HepG2 (cell line): ENCODE measurements around the gene ERBB4. TPM values are rescaled to one million over a fixed set of nuclear protein-coding genes. Genes with fewer than 3 reads are reported as not detected.

ENCODE experiments used
- ATAC-seq: fragments of 200-7000 bp; cut with Tn5 transposase; 3 replicates; pipeline ENCODE4 v1.9.1; 2020; ENCODE audit warnings: mild to moderate bottlenecking, moderate library complexity
- BruUV-seq: library from RNA; stranded (reverse); fragments of 400-500 nt; replicated peaks from 2 replicates; lab custom pipeline; 2021; lab: Mats Ljungman, UMichigan
- CTCF ChIA-PET: fragments of 300-600 bp; formaldehyde crosslinking; extraction: SDS; loops from one replicate; lab custom pipeline; 2021; ENCODE audit warnings: low total read pairs, inconsistent platforms, low intra/inter-chr PET ratio; lab: Yijun Ruan, JAX
- POLR2A ChIA-PET: fragments of 350-600 bp; sonication (Branson Sonifier 250); formaldehyde crosslinking; loops from one replicate; lab custom pipeline; 2020; ENCODE audit warnings: antibody characterized with exemption, inconsistent platforms; lab: Yijun Ruan, JAX
- DNase-seq: peaks from one replicate; pipeline ENCODE4 v3.0.0-alpha.2; 2015; ENCODE audit warnings: low spot score
- FAIRE-seq: peaks from 3 replicates; lab custom pipeline; 2011; peaks lifted over from hg19 to GRCh38; lab: Jason Lieb, UNC
- H2AFZ ChIP-seq: one replicate; pipeline ENCODE4 v1.6.1; 2011; ENCODE audit warnings: low read length, inconsistent platforms
- H3K27ac ChIP-seq: fragments of 300-600 bp; 3 replicates; pipeline ENCODE4 v1.8.0; 2011; ENCODE audit warnings: mixed run types, mild to moderate bottlenecking, mixed read lengths, low read length, inconsistent platforms; ENCODE audit not compliant: insufficient read depth; ENCODE audit errors: extremely low read length
- H3K27me3 ChIP-seq, 2 experiments: fragments of 200-600 bp in 1 of 2; 2 replicates in 1 of 2; 3 replicates in 1 of 2; pipeline versions ENCODE4 v1.6.0 to v1.8.0; 2011; ENCODE audit warnings: low read length in 2 of 2, mild to moderate bottlenecking in 2 of 2, moderate library complexity in 2 of 2, inconsistent platforms in 1 of 2; ENCODE audit not compliant: insufficient read depth in 2 of 2, control insufficient read depth in 1 of 2
- H3K36me3 ChIP-seq, 2 experiments: fragments of 200-600 bp in 1 of 2; replicated peaks in 1 of 2; 2 replicates in 1 of 2; 3 replicates in 1 of 2; pipeline versions ENCODE4 v1.5.1 to v1.8.0; 2011; ENCODE audit warnings: low read length in 2 of 2, inconsistent platforms in 1 of 2; ENCODE audit not compliant: insufficient read depth in 2 of 2, control insufficient read depth in 1 of 2
- H3K4me1 ChIP-seq: 2 replicates; pipeline ENCODE4 v1.5.1; 2012; ENCODE audit warnings: low read length, inconsistent platforms; ENCODE audit not compliant: insufficient read depth
- H3K4me2 ChIP-seq: 2 replicates; pipeline ENCODE4 v1.6.0; 2011; ENCODE audit warnings: low read depth, low read length, inconsistent platforms
- H3K4me3 ChIP-seq, 3 experiments: fragments of 200-600 bp in 1 of 3; sonication (generic), shearing (Covaris generic) in 1 of 3; replicated peaks in 1 of 3; 2 replicates each; pipeline ENCODE4 v1.5.1; 2011 to 2016; ENCODE audit warnings: low read length in 3 of 3, inconsistent platforms in 2 of 3, low read depth in 2 of 3, mild to moderate bottlenecking in 2 of 3, control low read depth in 1 of 3, mixed read lengths in 1 of 3; ENCODE audit not compliant: insufficient read depth in 1 of 3
- H3K79me2 ChIP-seq: one replicate; pipeline ENCODE4 v1.6.1; 2011; ENCODE audit warnings: low read length, inconsistent platforms; ENCODE audit not compliant: insufficient read depth
- H3K9ac ChIP-seq: 2 replicates; pipeline ENCODE4 v1.6.0; 2011; ENCODE audit warnings: mild to moderate bottlenecking, low read depth, low read length, inconsistent platforms; ENCODE audit not compliant: insufficient read depth
- H3K9me3 ChIP-seq: 2 replicates; pipeline ENCODE4 v1.5.1; 2012; ENCODE audit warnings: mild to moderate bottlenecking, low read length
- H4K20me1 ChIP-seq: 2 replicates; pipeline ENCODE4 v1.6.0; 2011; ENCODE audit warnings: inconsistent platforms, mild to moderate bottlenecking, low read length, moderate library complexity; ENCODE audit not compliant: insufficient read depth
- FOXO1 ChIP-seq: sonication (generic); formaldehyde crosslinking; IDR thresholded peaks from 2 replicates; pipeline ENCODE4 v1.4.0; 2020; ENCODE audit warnings: missing genetic modification reagents
- MYC ChIP-seq: sonication (generic); formaldehyde crosslinking; IDR thresholded peaks from 2 replicates; pipeline ENCODE4 v1.9.0; 2021; ENCODE audit warnings: missing genetic modification reagents, borderline replicate concordance
- PHB2 ChIP-seq: fragments of 450-650 bp; IDR thresholded peaks from 2 replicates; pipeline ENCODE4 v1.6.1; 2018; ENCODE audit not compliant: partially characterized antibody
- PPARG ChIP-seq: conservative IDR thresholded peaks from 2 replicates; pipeline ENCODE4 v1.6.1; 2016; ENCODE audit warnings: missing biosample characterization, missing genetic modification reagents
- SATB2 ChIP-seq: sonication (generic); formaldehyde crosslinking; IDR thresholded peaks from 2 replicates; pipeline ENCODE4 v1.5.0; 2020; ENCODE audit warnings: missing genetic modification reagents
- ZFP82 ChIP-seq: sonication (generic); formaldehyde crosslinking; IDR thresholded peaks from 2 replicates; pipeline ENCODE4 v1.5.1; 2020; ENCODE audit warnings: mild to moderate bottlenecking, missing genetic modification reagents, borderline replicate concordance
- ZNF10 ChIP-seq: sonication (generic); formaldehyde crosslinking; IDR thresholded peaks from 2 replicates; pipeline ENCODE4 v1.4.0; 2020; ENCODE audit warnings: mild to moderate bottlenecking, low read depth, missing genetic modification reagents, borderline replicate concordance
- WGBS: methylation state at CpG from one replicate; pipeline ENCODE4 v1.1.6; 2017; ENCODE audit warnings: low lambda C conversion rate; 5-methylcytosine and 5-hydroxymethylcytosine counted together
- in situ Hi-C: cut with HindIII; loops from 2 replicates; pipeline ENCODE4 v1.10.0; 2017; ENCODE audit warnings: low pct_unique_long_range_greater_than_20kb; ENCODE audit not compliant: extremely low pct_ligation_motif_present
- intact Hi-C: fragments of 100-400 bp; cut with micrococcal nuclease; formaldehyde crosslinking; loops from one replicate; pipeline ENCODE4 v1.10.0; 2022; ENCODE audit not compliant: unreplicated experiment
- polyA plus RNA-seq, 8 experiments: library from polyadenylated mRNA; depleted of rRNA in 3 of 8; stranded (reverse) in 7 of 8; unstranded in 1 of 8; fragments of >200 nt; fragmentation: Illumina TruSeq in 4 of 8; extraction: Trizol in 4 of 8; gene quantifications; 2 replicates each; pipeline versions ENCODE4 v1.2.1 to v1.2.3, GENCODE V29; 2011 to 2016; ENCODE audit warnings: low read depth in 4 of 8, missing spikeins in 1 of 8, mixed read lengths in 1 of 8; ENCODE audit not compliant: insufficient read depth in 1 of 8
- total RNA-seq, 5 experiments: library from RNA; depleted of rRNA; stranded (reverse); fragments of >200 nt; fragmentation: Illumina TruSeq; extraction: Trizol; gene quantifications; 2 replicates each; pipeline ENCODE4 v1.2.3, GENCODE V29; 2016; ENCODE audit warnings: low read depth in 1 of 5
- TF ChIP-seq, protein P1 (sequence below), 2 experiments: IDR thresholded peaks; 2 replicates each; pipeline ENCODE4 v1.6.1; 2011 to 2012; ENCODE audit warnings: low read length in 2 of 2, borderline replicate concordance in 1 of 2, low read depth in 1 of 2, mild to moderate bottlenecking in 1 of 2, moderate library complexity in 1 of 2
- TF ChIP-seq, protein P2 (sequence below): sonication (generic); formaldehyde crosslinking; IDR thresholded peaks from 2 replicates; pipeline ENCODE4 v1.8.0; 2022; ENCODE audit warnings: mild to moderate bottlenecking, missing genetic modification reagents, moderate library complexity

Gene ERBB4
- total and polyA plus RNA-seq, 2 of the 13 experiments (the other 11 are each of a cell fraction or from before 2014, with no cell fraction given) = not detected

DNA sequence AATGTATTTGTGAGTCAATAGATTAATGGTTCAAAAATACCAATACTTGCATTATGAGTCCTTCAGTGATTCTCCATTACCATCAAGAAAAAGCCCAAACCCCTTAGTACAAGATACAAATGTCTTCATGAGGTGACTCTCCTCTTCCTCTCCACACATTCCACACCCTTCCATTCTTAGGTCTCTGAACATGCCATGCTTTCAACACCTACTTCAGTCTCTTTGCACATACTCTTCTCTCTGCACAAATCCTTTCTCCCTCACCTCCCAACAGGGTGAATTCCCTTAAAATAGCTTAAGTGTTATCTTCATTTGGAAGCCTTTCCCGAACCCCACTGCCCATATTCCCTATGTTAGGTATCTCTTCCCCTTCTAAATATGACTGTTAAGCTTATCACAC lies 131.9 kb downstream of the ERBB4 start:
- Histone ChIP-seq H3K4me3 (no peak overlapping the region), H3K36me3 (no peaks in the 10 kb centered on the region), H3K79me2 (no peaks in the 10 kb centered on the region), H3K27ac (no peak overlapping the region), H2AFZ (no peak overlapping the region), H3K4me2 (no peak overlapping the region), H3K27me3 (no peaks in the 10 kb centered on the region), H3K9ac (no peak overlapping the region), H4K20me1 (no peaks in the 10 kb centered on the region), H3K4me1 (no peaks in the 10 kb centered on the region), H3K9me3 (no peaks in the 10 kb centered on the region)
- BruUV-seq = no TSS peak
- intact Hi-C loops = no loop called here
- no peak for ATAC-seq
- no peak for FAIRE-seq
- TF ChIP-seq PPARG (CRISPR knock-in tag) (no peak), ZNF10 (no peak), PHB2 (no peak), SATB2 (no peak), ZFP82 (CRISPR knock-in tag) (no peak), MYC (no peak), FOXO1 (CRISPR knock-in tag) (no peak)
- TF ChIP-seq, protein P1, sequence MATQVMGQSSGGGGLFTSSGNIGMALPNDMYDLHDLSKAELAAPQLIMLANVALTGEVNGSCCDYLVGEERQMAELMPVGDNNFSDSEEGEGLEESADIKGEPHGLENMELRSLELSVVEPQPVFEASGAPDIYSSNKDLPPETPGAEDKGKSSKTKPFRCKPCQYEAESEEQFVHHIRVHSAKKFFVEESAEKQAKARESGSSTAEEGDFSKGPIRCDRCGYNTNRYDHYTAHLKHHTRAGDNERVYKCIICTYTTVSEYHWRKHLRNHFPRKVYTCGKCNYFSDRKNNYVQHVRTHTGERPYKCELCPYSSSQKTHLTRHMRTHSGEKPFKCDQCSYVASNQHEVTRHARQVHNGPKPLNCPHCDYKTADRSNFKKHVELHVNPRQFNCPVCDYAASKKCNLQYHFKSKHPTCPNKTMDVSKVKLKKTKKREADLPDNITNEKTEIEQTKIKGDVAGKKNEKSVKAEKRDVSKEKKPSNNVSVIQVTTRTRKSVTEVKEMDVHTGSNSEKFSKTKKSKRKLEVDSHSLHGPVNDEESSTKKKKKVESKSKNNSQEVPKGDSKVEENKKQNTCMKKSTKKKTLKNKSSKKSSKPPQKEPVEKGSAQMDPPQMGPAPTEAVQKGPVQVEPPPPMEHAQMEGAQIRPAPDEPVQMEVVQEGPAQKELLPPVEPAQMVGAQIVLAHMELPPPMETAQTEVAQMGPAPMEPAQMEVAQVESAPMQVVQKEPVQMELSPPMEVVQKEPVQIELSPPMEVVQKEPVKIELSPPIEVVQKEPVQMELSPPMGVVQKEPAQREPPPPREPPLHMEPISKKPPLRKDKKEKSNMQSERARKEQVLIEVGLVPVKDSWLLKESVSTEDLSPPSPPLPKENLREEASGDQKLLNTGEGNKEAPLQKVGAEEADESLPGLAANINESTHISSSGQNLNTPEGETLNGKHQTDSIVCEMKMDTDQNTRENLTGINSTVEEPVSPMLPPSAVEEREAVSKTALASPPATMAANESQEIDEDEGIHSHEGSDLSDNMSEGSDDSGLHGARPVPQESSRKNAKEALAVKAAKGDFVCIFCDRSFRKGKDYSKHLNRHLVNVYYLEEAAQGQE (IDR thresholded peaks at IDR 0.05; ENCODE audit: borderline replicate concordance in 1 of 2, low read depth in 1 of 2, low read length in 2 of 2) = no peak
- TF ChIP-seq, protein P2, sequence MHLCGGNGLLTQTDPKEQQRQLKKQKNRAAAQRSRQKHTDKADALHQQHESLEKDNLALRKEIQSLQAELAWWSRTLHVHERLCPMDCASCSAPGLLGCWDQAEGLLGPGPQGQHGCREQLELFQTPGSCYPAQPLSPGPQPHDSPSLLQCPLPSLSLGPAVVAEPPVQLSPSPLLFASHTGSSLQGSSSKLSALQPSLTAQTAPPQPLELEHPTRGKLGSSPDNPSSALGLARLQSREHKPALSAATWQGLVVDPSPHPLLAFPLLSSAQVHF (CRISPR knock-in tag) = no peak
- CTCF ChIA-PET = no interaction called here
- WGBS = 2% methylated on average over 1 of the region's 1 CpG
- POLR2A ChIA-PET = no interaction called here
- DNase-seq = no peak
- in situ Hi-C loops = no loop called here
